GM19328 (cell line): Measurements from ENCODE around the gene COMP.

ENCODE experiments used
- ATAC-seq: cut with Tn5 transposase; IDR thresholded peaks from one replicate; pipeline ENCODE4 v1.9.1; 2021; ENCODE audit warnings: mild to moderate bottlenecking, moderate library complexity; ENCODE audit not compliant: unreplicated experiment

COMP gene

GRCh38 chr19:18770663-18771327 is 20.3 kb downstream of the COMP start:
- ATAC-seq, result no peak

GRCh38 chr19:18769989-18770528 is 21.0 kb downstream of the COMP start:
- ATAC-seq, result no peak

- ATAC-seq, result no peak
Observed at GRCh38 chr19:18768997-18769891, 21.9 kb downstream of the COMP start.

GRCh38 chr19:18768046-18768771 is 22.9 kb downstream of the COMP start:
- no peak for ATAC-seq

GRCh38 chr19:18765224-18765623 is 25.9 kb downstream of the COMP start:
- ATAC-seq, result no peak

GRCh38 chr19:18764591-18765051 is 26.5 kb downstream of the COMP start:
- ATAC-seq, result no peak

- no peak for ATAC-seq
Observed at GRCh38 chr19:18763674-18764590, 27.2 kb downstream of the COMP start.

GRCh38 chr19:18762125-18763023 is 28.7 kb downstream of the COMP start:
- no peak for ATAC-seq

GRCh38 chr19:18761531-18762110 is 29.5 kb downstream of the COMP start:
- no peak for ATAC-seq

- no peak for ATAC-seq
Observed at GRCh38 chr19:18760440-18761383, 30.4 kb downstream of the COMP start.

GRCh38 chr19:18759995-18760426 is 31.1 kb downstream of the COMP start:
- no peak for ATAC-seq

GRCh38 chr19:18759304-18759994 is 31.7 kb downstream of the COMP start:
- ATAC-seq, result no peak

- ATAC-seq, result no peak
Observed at GRCh38 chr19:18756896-18757295, 34.2 kb downstream of the COMP start.

- ATAC-seq, result no peak
Observed at GRCh38 chr19:18754501-18754900, 36.6 kb downstream of the COMP start.

- no peak for ATAC-seq
Observed at GRCh38 chr19:18751571-18751970, 39.5 kb downstream of the COMP start.

- ATAC-seq, result no peak
Observed at GRCh38 chr19:18750295-18750970, 40.7 kb downstream of the COMP start.
